SKM-1 (cell line): ENCODE data around the gene HDAC6.

Source experiments
- DNase-seq: peaks from one replicate; lab custom pipeline; 2025; ENCODE audit not compliant: unreplicated experiment; lab: John Stamatoyannopoulos, UW

HDAC6 gene

DNA sequence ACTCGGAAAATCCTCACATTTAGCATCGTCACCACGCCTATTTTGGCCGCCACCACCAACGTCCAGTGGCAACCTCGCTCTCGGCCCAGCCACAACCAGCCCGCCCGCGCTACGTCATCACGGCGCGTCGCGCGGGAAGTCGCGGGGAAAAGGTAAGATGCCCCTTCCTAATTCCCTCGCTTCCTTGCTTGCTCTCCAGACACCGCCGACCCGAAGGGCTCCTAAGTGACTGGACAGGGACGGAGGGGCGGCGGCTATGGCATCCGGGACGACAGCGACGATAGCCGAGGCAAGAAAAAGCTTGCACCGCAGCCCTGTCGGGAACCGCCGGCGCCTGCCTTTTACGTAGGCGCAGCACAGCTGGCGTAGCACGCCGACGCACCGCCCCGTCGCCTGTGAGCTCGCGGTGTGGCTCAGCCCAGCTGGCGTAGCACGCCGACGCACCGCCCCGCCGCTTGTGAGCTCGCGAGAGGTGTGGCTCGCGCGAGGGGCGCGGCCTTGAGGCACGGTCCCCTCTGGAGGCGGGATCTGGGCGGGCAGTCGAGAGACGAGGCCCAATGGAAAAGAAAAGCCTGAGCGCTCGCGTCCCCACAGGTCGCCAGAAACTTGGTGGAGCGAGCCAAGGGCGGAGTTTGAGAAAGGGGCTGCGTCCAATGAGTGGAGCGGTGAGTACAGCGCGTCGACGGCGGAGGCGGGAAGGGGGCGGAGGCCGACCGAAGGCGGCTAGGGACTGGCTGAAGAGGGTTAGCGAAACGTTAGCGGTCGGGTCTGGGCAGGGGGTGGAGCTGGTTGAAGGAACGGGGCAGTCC, at the start of gene HDAC6:
TSS of gene HDAC6 (plus strand) at position 788 of the 809 bp plus-strand sequence. CDS start 626 bp downstream, outside the sequence.
- DNase-seq, result peak; percentile 89

DNA sequence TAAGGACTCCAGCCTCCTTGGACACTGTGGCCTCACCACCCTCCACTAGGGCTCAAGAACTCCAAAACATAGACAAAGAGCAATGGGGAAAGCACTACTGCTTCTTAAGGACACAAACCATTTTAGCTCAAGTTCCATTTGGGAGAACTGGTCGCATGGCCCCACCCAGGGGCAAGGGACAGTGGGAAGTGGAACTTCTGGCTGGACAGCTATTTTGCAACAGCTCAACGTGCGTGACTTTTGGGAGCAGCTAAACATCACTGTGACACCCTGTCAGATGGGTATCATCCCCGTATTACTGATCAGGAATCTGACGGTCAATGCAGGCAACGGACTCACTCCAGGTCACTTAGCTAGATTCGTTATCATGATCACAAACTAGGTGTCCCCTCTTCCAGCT, 49.4 kb upstream of the HDAC6 start:
- DNase-seq, result no peak

DNA sequence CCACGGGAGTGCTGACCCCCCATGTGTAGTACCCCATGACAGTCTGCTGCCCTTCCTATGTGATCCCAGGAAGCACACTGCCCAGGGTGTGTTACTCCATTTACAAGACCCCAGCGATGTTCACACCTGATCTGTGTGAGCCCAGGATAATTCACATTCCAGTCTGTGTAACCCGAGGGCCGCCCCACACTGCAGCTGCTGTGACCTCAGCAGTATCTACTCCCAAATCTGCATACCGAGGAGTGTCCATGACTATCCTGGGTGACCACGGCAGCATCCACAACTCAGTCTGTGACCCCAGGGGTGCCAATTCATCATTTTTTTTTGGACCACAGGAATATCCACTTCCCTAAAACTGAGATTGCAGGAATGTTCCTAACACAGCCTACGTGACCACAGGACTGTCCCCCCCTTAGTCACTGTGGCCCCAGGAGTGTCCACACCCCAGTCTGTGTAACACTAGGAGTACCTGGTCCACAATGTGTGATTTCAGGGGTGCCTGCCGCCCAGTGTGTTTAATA, 48.1 kb upstream of the HDAC6 start:
- no peak for DNase-seq

DNA sequence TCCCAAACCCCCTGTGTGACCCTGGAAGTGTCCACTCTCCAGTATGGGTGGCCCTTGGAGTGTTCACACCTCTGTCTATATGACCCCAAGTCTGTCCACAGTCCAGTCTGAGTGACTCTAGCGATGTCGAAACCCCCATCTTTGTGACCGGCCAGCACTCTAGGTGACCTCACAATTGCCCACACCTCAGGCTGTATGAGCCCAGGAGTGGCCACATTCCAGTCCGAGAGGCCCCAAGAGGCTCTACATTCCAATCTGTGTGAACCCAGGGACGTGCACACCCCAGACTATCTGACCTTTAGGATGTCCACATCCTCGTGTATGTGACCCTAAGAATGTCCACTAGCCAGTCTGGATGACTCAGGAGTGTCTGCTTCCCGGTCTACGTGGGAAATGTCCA, 47.6 kb upstream of the HDAC6 start:
- no peak for DNase-seq

DNA sequence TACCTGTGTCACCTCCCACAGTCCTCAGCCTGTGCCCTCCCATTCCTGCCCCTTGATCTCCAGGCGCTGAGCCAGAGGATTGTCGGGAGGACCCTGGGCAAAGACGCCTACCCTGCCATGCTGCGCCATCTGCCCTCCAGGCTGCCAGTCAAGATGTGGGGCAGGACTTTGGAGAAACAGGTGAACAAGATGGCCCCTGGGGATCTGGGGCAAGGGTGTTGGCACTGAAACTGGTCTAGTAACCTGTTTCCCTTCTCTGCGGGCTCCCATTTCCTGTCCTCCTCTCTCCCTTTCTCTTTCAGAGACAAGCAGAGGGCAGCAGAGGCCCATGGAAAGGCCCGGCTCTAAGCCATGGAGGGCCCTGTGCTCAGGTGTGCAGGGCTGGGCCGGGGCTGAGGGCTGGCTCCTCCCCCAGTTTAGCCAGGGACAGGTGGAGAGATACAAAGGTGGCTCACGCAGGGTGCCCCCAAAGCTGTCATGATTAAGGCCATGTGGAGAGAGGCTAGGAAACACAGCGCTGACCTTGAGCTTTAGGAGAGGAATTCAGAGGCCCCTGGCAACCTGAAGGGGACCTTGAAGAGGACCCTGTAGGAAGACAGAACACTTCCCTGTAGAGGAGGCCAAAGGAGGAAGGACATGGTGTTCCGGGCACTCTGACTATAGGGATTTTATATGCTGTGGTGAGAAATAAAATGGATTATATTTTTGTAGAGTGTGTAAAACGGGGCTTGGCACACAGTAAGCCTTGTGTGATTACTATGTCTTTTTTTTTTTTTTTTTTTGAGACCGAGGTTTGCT, 40.0 kb upstream of the HDAC6 start, which contains the start of gene GLOD5:
TSS of gene GLOD5 (plus strand) at position 74 of the 798 bp plus-strand sequence. CDS start at position 118, 44 bp downstream.
- no peak for DNase-seq

DNA sequence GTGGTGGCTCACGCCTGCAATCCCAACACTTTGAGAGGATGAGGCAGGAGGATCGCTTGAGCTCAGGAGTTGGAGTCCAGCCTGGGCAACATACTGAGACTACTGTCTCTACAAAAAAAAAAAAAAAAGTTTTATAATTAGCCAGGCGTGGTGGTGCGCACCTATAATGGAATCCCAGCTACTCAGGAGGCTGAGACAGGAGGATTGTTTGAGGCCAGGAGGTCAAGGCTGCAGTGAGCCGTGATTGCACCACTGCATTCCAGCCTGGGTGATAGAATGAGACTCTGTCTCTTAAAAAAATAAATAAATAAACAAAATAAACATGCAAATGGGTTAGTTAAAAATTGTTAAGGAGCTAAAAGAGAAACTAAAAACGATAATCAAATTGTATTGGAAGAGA, 32.6 kb upstream of the HDAC6 start:
- no peak for DNase-seq

DNA sequence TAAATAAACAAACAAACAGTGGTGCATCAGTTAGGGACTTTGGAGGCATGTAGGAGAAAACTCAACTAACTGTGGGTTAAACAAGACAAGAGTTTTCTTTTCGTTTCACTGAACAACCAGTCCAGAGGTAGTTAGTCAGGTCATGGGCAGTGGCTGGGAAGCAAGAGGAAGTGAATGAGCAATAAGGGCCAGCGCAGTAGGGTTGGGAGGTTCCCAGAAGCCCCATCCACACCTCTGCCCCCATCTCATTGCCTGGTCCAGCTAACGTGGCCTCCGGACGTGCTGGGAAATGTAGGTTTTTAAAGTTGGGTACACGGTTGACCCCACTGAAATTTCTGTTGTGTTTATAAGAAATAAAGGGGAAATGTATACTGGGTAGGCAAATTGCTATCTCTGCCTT, 31.6 kb upstream of the HDAC6 start:
- no peak for DNase-seq

DNA sequence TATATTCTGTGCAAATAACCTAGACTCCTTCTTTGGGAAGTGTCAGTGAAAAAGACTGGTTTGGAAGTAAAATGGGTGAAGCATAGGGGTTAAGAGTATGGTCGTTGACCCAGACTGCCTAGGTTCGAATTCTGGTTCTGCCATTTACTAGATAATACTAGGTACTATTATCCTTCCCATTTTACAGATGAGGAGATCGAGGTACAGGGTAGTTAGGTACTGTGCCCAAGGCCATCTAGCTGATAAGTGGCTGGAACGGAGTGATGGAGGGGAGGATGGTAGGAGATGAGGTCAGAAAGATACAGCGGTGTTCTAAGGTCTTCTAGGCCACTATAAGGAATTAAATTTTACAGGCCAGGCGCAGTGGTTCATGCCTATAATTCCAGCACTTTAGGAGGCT, 29.3 kb upstream of the HDAC6 start:
- no peak for DNase-seq

DNA sequence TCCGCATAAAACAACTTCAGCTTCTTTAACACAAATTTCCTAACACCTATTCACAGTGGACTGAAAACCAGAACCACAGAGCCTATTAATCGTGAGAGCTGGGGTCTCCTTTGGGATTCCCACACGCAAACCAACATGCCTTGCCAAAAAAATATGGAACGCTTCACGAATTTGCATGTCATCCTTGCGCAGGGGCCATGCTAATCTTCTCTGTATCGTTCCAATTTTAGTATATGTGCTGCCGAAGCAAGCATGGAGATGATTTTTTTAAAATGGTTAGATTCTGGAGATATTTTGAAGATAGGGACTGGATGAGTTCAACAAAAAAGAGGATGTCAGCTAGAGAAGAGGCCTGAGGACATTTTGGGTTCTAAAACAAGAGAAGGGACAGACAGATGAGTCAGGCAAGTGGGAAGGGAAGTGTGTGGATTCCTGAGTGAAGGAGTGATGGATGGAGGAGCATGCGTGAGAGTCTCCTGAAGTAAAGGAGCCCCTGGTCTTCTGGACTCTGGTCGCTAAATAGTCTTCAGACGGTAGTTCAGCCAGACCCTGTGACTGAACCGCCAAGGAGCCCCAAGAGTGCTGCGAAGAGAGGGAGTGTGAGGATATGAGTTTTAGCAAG, 24.9 kb upstream of the HDAC6 start:
- DNase-seq, result no peak

DNA sequence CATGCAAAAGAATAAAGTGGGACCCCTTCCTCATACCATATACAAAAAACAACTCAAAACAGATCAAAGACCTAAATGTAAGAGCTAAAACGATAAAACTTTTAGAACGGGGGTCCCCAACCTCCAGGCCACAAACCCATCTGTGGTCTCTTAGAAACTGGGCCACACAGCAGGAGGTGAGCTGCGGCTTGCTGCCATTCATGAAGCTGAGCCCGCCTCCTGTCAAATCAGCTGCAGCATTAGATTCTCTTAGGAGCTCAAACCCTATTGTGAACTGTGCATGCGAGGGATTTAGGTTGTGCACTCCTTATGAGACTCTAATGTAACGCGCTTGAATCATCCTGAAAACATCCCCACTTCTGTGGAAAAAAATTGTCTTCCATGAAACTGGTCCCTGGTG, 22.5 kb upstream of the HDAC6 start:
- DNase-seq, result no peak

DNA sequence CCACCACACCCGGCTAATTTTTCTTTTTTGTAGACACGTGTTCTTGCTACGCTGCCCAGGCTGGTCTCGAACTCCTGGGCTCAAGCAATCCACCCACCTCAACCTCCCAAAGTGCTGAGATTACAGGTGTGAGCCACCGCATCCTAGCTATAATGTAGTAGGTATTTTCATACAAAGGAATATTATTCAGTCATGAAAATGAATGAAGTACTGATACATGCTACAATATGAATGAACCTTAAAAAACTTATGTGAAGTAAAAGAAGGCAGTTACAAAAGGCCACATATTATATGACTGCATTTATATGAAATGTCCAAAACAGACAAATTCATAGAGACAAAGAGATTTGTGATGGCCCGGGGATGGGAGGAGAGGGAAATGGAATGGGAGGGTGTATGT, 20.2 kb upstream of the HDAC6 start:
- no peak for DNase-seq

DNA sequence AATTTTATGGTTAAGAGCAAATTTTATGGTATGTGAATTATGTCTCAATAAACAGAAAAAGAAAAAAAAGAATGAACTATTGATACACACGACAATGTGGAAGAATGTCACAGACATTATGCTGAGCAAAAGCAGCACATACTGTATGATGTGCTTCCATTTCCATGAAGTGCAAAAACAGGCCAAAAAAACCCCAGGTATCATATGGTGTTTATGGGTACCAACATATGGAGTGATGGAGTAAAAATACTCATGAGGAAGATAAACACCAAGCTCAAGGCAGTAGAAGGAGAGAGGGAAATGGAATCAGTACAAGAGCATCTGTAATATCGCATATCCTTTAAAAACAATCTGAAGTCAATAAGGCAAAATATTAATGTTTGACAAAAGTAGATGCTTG, 19.7 kb upstream of the HDAC6 start:
- DNase-seq, result no peak

DNA sequence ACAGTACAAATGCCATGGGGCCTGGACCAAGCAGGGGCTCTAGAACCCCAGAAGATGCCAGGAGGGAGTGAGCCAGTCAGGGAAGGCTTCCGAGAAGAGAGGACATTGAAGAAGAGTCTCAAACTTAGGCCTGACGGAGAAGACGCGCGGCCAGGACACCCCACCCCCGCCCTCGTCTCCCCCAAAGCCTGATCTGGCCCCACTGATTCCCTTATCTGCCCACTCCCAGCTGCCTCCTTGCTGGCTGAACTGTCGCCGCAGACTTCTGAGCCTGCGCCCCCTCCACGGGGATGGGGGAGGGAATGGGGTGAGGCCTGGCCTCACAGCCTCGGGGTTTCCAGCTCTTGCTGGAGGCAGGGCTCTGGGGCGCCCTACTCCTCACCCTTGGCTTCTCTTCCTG, 19.1 kb upstream of the HDAC6 start:
- DNase-seq, result no peak

DNA sequence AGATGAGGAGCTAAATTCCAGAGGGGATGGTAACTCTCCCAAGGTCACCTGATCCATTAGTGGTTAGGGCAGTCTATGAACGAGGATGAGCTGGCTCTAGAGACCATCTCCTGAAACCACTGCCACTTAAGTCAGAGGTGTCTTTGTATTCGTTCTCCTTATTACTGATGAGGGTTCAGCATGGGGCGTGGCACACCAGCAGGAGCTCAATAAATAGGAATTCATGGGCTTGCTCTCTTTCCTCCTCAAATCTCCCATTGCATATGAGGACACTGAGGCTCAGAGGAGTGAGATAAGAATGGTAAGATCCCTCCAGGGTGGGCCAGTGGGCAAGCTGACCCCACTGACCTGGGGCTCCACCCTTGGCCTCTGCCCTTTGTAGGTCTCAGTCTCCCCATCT, 17.1 kb upstream of the HDAC6 start:
- DNase-seq, result no peak

DNA sequence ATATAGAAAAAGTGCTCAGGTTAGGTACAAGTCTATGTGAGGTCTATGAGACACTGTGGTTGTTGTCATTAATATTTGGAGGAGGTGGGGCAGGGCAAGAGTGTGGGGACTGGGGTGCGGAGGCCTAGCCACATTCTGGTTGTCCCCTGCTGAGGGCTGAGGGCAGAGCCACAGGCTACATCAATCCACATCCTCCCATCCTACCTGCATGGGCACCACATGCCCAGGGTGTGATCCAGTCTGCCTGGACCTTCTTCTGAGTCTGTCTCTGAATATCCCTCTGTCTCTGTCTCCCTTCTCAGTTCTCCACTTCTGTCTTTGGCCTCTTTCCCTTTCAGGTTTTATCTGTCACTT, 16.7 kb upstream of the HDAC6 start:
- no peak for DNase-seq

DNA sequence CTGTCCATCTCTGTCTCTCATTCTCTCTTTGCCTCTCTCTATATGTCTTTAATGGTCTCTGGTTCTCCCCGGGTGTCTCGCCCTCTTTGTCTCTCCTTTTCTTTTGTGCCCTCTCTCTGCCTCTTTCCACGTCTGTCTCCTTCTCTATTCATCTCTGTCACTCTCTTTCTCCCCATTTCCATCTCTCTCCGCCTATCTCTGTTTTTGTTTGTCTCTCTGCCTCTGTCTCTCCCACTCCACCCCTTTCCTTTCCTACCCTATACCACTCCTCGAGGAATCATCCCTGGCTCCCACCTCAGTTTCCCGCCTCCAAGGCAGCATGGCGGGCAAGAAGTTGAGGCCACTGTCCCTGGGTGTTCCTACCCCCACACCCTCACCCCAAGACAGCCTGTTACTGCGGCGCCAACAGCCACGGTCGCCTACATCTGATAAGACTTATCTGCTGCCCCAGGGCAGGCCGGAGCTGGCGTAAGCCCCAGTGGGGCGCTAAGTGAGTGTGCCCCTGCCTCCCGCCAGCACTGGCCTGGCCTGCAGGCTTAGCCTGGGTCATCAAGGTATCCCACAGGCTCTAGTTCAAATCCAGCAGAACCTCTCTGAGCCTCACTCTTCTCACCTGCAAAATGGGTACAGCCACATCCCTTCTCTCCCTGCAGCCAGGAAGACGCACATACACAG, 16.2 kb upstream of the HDAC6 start:
- DNase-seq, result no peak

DNA sequence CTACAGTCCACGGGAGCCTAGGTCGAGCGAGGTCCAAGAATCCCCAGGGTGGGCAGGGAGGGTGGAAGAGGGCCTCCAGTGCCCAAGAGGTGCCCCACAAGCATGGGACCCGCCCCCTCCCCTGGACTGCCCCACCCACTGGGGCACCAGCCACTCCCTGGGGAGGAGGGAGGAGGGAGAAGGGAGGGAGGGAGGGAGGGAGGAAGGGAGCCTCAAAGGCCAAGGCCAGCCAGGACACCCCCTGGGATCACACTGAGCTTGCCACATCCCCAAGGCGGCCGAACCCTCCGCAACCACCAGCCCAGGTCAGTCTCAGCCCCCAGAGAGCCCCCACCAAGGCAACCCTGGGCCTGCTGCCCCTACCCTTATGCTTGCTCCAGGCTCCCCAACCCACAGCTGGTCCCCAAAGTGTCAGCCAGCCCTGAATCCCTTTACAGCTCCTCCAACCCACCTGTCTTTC, 15.5 kb upstream of the HDAC6 start, which contains the start of gene GATA1:
TSS of gene GATA1 (plus strand) at position 250 of the 460 bp plus-strand sequence. CDS start 4,520 bp downstream, outside the sequence.
- no peak for DNase-seq

DNA sequence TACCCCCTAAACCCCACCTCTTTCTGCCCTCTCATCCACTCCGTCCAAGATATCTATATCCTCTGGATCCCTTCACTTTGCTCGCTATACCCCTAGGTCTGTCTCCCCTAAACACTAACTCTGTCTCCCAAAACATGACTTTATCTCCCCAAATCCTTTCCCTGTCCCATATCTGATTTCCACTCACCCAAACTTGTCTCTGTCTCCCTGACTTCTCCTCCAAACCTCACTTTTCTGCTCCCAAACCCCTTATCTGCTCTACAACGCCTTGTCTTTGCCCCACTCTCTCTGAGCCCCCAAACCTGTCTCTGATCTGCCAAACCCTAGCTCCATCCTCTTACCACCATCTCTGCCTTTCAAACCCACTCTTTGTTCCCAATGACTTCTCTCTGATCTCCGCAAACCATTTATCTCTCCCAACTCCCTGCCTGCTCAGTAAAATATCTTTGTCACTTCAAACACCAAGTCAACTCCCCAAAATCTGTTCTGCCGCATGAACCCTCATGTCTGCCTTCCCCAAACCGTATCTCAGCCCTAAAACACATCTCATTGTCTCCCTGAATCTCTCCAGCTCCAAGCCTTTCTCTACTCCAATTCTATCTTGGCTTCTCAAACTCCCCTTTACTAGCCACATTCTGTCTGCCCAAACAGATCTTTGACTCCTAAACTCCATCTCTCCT, 14.9 kb upstream of the HDAC6 start:
- no peak for DNase-seq

DNA sequence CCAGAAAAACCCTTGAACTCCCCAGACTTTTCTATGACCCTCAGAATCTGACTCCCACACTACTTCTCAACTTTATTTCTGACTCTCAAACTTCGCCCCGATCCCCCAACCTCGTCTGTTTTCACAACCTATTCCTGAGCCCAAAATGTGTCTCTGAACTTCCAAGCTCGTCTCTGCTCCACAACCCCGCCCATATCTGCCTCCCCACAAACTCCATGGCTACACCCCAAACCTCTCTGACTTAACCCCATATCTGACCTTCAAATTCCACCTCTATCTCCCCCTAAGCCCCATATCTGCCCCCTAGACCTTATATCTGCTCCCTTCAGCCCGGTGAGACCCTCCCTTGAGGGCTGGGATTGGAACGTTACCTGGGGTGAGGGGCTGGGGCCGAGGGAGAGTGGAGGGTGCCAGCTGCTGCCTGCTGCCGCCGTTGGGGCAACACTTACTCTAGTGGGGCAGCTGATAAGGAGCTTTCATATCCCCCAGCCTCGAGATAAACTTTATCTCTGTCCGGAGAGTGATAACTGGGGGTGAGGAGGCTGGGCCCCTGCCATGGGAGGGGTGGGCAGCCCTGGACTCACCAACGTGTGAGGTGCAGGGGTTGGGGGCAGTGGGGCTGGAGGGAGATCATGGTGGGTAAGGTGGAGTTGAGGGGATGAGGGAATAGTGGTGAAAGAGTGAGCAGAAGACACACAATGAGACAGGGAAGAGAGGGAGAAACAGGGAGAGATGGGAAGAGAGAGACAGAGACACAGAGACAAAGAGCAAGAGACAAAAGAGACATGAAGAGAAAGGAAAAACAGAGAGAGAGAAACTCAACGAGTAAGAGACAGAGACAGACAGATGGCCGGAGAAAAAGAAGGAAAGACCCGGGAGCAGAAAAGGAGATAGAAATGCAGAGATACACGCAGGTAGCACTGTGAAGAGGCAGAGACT, 14.1 kb upstream of the HDAC6 start:
- no peak for DNase-seq
